Measurements from ENCODE around the gene UTY.

Gene UTY

DNA sequence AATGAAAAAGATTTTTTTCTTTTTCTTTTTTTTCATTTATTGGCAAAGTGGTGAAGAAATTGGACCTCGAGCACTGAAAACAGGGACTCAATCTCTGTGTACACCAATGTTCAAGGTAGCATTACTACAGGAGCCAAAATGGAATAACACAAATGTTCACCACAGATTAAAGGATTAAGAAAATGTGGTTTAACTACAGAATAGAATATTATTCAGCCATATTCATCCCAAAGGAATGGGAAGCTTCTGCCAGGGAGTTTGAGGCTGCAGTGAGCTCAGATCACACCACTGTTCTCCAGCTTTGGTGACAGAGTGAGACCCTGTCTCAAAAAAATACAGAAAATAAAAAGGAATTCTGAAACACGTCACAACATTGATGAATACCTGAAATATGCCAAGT lies 81.0 kb downstream of the UTY start:
- no peak for FAIRE-seq

DNA sequence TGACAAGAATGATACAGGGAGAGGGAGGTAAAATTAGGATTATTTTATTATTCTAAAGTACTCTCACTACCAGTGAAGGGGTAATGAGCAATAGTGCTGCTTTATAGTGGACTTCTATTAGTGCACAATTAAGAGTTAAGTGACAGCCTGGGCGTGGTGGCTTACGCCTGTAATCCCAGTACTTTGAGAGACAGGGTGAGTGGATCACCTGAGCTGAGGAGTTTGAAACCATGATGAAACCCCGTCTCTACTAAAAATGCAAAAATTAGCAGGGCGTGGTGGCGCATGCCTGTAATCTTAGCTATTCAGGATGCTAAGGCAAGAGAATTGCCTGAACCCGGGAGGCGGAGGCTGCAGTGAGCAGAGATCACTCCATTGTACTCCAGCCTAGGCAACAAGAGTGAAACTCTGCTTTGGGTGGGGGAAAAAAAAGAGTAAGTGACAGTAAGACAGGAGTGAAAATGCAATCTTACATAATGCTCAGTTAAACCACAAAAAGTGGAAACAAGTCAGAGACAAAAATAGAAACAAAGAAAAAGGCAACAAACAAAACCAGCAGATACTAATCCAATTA lies 98.6 kb downstream of the UTY start:
- FAIRE-seq = no peak

DNA sequence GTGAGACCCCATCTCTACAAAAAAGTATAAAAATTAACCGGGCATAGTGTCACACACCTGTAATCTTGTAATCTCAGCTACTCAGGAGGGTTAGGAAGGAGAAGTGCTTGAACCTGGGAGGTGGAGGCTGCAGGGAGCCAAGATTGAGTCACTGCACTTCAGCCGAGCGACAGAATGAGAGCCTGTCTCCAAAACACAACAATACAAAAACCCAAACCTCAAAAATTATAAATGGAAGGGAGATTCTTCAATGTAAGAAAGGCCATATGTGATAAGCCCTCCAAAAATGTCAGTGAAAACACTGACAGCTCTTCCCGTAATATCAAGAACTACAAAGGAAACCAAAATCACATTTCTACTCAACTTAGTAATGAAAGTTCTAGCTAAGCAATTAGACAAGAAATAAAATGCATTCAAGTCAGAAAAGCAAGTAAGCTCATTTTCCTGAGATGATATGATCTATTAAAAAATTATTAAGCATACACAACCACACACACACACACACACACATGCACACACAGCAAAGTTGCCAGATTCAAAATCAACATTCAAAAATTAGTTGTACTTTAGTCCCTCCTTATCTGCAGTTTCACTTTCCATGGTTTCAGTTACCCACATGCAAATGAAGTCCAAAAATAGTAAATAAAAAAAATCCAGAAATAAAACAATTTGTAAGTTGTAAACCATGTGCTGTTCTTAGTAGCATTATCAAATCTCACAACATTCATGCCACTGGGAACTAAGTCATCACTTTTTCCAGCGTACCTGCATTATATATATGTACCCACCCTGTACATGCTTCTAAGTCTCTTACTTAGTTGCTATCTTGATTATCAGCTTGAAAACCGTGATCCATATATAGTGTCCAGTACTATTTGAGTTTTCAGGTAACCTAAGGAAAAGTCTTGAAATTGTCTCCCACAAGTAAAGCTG lies 108.7 kb downstream of the UTY start:
- no peak for FAIRE-seq

DNA sequence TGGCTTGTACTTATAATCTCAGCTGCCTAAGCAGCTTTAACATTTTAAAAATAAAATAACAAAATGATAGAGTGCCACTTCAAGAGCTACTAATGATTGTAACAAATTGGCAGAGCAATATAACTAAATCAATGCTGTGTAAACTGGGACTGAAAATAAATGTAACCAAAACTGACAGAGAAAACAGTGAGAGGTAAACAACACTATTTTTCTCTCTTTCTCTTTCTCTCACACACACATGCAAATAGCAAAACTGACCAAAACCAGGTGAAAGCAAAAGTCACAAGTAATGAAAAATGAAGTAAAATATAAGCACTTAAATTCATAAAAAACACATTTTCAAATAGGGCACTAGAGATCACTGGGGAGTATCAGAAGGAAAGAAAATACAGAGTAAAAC lies 109.6 kb downstream of the UTY start:
- no peak for FAIRE-seq

DNA sequence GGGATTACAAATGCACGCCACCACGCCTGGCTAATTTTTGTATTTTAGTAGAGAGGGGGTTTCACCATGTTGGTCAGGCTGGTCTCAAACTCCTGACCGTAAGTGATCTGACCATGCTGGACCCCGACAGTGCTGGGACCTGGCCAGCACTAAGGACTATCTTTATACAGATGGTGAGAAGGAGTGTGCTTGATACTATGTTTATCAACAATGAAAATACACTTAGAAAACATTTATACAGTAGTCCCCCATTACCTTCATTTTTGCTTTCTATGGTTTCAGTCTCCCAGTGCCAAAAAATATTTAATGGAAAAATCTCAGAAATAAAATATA lies 111.4 kb downstream of the UTY start:
- no peak for FAIRE-seq

DNA sequence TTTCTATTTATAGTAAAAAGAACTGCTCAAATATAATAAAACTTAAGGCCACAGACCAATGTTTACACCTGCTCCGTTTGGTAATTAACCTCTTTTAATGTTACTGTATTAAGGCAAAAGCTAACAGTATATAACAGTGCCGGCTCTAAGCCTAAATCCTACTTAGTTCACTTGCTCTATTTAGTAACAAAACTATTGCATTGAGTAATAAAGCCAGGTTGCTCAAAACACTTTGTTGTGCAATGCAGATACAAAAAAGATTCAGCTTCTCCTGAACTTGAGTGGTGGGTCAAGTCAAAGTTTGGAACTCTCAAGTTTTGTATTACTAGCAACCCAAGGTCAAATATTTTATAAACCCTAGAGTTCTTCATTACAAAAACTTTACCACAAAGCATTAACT lies 116.2 kb downstream of the UTY start:
- no peak for FAIRE-seq

DNA sequence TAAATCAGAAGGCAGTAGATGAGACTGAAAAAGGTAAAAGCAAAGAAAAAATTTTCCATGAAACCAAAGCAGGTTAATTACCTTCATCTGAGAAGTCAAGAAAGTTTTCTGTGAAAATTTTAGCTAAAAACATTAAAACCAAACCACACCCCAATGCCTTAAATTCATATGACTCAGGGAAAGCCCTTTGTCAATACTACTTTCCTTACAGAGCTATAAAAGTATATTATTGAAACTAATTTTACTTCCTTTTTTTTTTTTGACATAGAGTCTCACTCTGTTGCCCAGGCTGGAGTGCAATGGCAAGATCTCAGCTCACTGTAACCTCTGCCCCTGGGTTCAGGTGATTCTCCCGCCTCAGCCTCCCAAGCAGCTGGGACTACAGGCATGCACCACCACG lies 117.2 kb downstream of the UTY start:
- FAIRE-seq = no peak

DNA sequence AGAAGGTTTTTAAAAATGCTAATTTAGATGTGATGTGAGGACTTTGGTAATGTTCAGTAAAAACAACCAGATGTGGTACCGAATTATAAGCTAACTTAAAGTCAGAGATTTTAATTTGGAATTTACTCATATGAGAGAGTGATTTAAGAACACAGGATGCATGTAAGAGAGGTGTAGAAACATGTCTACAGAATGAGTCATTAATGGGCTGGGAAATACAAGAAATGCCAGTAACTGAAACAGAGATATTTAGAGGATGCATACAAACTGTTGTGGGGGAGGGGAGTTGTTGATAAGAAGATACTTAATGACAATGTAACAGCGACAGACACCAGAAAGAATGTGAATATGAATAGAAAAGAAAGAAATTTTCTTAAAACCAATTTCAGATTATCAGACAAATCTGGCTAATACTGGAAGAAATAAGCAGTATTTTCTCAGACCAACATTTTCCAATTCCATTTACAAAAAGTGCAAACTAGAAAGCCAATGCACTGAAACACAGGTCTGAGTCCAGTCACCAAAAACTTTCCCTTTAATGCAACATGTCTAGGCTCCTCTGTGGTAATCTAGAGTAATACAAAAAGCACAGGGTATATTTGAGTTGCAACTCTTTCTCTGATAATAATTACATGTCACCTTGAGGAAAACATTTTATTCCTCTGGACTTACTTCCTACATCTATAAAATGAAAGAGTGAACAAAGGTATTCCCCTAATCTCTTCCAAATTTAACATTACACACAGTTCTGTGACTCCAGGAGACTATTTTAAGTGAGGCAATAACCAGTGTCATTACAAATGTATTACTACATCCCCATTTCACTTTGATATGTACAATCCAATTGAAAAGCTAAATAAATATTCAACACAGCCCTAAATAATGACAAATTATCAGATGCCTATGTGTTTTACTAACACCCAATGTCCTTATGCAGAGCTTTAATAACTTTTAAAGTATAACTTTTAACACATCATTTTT lies 117.9 kb downstream of the UTY start:
- FAIRE-seq = no peak

DNA sequence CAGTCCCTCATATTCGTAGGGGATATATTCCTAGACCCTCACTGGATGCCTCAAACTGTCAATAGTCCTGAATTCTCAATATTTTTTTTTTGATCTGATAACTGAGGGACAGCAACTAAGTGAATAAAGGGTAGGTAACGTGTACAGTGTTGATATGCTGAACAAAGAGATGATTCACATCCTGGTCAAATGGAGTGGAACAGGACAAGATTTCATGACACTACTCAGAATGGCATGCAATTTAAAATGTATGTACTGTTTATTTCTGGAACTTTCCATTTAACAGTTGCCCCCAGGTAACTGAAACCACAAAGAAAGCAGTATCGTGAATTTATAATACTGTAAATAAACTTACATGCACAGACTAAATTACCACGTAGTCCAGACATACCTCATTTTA lies 128.4 kb downstream of the UTY start:
- no peak for FAIRE-seq

DNA sequence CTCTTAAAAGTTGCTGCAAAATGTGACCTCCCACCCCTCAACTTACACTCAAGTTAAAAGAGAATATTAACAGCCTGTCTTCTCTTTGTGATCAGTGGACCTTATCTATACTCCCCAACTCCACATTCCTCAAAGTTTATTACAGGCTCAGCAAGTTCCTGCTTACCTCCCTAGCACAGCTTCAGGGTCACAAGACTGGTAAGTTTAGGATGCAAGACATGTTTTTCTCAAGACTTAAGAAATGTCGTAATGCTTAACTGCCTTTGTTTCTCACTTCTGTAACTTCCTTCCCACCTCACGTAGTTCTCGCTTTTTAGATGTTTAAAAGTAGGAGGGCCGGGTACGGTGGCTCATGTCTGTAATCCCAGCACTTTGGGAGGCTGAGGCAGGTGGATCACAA lies 132.7 kb downstream of the UTY start:
- no peak for FAIRE-seq

DNA sequence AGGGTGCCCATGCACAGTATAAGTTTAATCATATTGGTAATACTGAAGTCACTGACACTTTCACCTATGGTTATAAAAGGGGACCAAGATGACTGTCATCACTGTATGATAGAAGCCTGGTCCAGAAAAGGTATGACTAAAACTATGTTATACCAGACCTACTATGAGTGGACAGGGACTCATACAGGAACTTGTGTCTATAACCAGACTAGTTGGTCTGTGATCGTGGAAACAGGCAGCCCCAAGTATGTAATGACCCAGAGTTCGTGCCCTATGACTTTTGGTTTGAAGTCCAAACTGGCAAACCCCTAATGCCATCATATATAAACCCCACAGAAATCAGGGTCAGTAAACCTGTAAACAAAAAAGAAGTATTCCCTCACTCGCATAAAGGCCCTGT lies 134.3 kb downstream of the UTY start:
- no peak for FAIRE-seq

DNA sequence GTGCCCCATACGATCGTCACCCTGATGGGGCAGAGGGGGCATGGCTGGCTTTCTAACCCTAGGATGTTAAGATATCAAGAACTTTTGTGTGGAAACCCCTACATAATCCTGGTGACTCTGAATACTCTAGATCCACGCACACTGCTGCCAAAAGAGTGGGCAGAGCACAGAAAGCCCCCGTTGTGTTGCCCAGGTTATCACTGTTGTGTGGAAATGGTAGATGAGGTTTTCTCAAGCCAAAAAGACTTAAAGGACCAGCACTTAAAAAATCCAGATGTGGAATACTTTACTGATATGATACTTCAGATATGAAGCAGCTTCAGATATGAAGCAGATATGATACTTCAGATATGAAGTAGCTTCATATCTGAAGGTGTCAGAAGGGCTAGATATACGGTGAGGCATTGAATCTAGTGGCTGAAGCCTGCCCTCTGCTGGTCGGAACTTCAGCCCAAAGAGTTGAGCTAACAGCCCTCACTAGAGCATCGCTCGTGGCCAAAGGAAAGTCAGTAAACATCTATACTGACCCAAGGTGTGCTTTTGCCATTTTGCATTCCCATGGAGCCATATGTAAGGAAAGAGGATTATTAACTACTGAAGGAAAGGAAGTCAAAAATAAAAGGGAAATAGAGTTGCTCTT lies 136.4 kb downstream of the UTY start:
- FAIRE-seq = no peak

DNA sequence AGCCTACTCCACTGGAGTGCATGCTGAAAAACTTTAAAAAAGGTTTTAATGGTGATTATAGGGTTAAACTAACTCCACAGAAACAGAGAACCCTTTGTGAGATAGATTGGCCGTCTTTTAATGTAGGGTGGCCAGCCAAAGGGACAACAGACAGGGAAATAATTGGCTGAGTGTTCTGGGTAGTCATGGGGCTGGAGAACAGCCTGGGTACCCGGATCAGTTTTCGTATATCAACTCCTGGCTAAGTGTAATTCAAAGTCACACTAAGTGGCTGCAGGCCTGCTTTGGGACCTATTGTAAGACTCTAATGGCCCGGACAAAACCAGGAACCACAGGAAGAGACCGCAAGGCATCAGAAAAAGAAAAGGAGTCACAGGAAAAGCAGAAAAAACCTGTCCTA lies 139.9 kb downstream of the UTY start:
- no peak for FAIRE-seq

DNA sequence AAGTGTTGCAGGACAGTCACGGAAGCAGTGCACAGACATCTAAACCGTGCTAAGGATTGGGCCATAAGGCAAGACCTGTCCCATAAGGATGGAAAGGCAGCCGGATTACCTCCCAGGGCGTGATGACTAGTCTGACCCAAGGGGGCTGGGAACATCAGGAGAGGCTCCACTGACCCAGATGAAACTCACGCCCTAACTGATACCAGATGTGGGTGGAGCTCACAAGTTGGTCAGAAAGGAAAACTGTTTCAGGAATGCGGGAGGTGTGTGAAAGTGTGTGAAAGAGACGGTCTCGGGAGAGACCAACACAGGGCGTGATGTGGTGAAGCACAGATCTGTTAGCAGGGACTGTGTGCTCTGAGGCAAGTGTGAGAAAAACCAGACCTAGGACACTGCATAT lies 140.5 kb downstream of the UTY start:
- FAIRE-seq = no peak

DNA sequence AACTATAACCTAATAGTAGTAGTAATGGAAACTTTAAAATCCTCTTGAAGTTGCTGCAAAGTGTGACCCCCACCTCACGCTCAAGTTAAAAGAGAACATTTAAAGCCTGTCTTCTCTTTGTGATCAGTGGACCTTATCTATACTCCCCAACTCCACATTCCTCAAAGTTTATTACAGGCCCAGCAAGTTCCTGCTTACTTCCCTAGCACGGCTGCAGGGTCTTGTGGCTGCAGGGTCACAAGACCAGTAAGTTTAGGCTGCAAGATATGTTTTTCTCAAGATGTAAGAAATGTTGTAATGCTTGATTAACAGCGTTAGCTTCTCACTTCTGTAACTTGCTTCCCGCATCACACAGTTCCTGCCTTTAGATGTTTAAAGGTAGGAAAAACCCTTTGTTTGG lies 141.1 kb downstream of the UTY start:
- FAIRE-seq = no peak

DNA sequence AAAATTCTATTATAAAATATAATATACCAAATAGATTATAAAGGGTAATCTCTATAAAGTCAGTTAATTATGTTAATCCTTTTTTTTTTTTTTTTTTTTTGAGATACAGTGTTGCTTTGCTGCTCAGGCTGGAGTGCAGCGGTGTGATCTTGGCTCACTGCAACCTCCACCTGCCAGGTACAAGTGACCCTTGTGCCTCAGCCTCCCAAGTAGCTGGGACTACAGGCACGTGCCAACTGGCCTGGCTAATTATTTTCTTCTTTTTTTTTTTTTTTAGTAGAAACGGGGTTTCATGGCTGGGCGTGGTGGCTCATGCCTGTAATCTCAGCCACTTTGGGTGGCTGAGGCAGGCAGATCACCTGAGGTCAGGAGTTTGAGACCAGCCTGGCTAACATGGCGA lies 141.9 kb downstream of the UTY start:
- no peak for FAIRE-seq

DNA sequence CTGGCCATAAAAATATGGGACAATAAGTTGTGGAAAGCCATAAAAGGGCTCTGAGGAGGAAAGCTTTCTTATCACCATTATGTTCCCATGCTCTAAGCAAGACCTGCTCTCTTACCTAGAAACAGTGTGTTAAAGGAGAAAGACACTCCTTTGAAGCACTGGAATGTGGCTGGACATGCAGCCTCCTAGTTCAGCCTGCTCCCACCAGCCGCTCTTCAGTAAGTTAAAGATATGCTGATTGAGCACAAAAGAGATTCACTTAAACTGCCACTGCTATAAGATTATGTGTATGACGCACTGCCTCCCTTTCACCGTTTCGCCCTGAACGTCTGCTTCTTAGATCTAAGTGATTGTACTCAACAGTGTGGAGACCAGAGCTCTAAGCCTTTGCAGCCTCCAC lies 146.0 kb downstream of the UTY start:
- FAIRE-seq = no peak

DNA sequence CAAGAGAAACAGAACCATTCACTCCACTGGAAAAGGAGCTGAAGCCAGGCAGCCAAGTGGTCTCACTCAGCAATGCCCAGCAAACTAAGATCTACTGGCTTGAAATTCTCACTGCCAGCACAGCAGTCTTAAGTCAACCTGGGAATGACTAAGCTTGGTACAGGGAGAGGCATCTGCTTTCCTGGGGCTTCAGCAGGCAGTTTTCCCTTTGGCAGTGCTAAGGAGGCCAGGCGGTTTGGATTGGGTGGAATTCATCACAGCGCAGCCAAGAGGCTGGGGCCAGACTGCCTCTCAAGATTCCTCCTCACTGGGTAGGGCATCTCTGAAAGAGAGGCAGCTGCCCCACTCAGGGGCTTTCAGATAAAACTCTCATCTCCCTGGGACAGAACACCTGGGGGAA lies 149.2 kb downstream of the UTY start:
- FAIRE-seq = no peak

DNA sequence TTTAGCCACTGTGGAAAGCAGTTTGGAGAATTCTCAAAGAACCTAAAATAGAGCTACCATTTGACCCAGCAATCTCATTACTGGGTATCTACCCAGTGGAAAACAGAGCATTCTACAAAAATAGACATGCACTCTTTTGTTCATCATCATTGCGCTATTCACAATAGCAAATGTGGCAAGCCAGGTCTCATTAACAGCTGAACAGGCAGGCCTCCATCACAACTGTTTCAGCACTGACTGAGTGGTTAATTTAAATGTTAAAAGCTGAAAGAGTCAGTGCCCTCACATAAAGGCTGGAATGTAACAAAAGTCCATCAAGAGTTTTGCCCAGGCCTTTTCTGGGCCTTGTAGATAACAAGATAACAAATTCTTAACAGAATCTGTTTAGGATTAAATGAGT lies 166.9 kb downstream of the UTY start:
- no peak for FAIRE-seq

DNA sequence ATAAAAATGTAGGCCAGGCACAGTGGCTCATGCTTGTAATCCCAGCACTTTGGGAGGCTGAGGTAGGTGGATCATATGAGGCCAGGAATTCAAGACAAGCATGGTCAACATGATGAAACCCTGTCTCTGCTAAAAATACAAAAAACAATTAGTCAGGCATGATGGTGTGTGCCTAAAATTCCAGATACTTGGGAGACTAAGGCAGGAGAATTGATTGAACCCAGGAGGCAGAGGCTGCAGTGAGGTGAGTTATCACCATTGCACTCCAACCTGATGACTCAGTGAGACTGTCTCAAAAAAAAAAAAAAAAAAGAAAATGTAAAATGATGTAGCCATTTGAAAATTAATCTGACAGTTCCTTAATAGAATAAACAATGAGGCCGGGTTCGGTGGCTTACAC lies 171.9 kb downstream of the UTY start:
- no peak for FAIRE-seq

DNA sequence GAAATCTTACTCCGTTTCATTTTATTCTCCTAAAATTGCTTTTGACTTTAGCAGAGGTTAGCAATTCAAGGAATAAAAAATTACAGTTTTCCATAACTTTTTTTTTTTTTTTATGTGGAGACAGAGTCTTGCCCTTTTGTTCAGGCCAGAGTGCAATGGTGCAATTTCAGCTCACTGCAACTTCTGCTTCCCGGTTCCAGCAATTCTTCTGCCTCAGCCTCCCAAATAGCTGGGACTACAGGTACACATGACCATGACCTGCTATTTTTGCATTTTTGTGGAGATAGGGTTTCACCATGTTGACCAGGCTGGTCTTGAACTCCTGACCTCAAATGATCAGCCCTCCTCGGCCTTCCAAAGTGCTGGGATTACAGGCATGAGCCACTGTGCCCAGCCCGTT lies 179.0 kb downstream of the UTY start:
- no peak for FAIRE-seq

DNA sequence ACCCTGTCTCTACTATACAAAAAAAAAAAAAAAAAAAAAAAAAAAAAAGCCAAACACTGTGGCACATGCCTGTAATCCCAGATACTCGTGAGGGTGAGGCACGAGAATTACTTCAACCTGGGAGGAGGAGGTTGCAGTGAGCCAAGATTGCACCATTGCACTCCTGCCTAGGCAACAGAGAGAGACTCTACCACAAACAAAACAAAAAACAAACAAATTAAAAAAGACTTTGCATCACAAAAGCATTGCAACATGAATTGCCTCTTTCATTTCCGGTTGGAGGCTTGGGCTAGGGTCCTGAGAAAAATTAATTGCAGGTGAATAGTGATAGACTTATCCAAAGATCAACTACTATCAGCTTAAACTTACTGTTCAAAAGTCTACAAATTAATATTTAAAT lies 180.4 kb downstream of the UTY start:
- no peak for FAIRE-seq

DNA sequence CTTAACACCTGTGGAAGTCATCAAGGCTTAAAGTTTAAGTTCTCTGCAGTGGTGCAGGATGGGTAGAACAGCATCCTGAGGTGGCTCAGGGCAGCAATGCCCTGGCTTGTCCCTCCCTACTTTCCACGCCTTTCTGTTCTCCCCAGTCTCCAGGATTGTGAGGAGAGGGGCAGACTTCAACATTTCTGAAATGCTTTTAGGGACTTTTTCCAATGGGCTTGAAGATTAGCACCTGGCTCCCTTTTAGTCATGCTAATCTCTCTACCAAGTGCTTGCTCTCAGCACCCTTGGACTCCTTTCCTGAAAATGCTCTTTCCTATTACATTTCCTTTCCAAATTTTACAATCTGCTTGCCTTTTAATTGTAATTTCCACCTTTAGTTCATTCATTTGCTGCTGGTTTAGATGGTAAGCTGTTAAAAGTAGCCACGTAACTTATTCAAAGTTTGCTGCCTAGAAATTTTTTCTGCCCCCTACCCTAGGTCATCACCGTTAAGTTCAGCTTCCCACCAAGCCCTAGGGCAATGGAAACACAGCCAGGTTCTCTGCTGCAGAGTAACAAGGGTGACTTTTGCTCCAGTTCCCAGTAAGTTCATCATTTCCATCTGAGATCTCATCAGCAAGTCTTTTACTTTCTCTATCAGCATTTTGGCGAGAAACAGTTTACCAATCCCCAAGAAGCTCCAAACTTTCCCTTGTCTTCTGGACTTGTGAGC lies 183.5 kb downstream of the UTY start:
- FAIRE-seq = no peak
